Measurements from ENCODE around the gene ACAP3. TPM values are rescaled to one million over a fixed set of nuclear protein-coding genes. Genes with fewer than 3 reads are reported as not detected.

Gene ACAP3
- total and polyA plus RNA-seq, 2 of the 4 experiments (the other 2 are of a cell fraction): 13.3 to 58.2 TPM

- no peak overlapping the region for H3K56ac ChIP-seq (ENCODE audit: extremely low read depth, insufficient read depth, low read length)
- no peaks in the 10 kb centered on the region for H3K27me3 ChIP-seq (ENCODE audit: control insufficient read depth, insufficient read depth, low read length)
- no peaks in the 10 kb centered on the region for H3K9me3 ChIP-seq (ENCODE audit: control insufficient read depth, insufficient read depth, low read length)
- H3K36me3 ChIP-seq (ENCODE audit: control insufficient read depth, insufficient read depth, low read length): peaks cover 2% of the 10 kb centered on the region; the same call in 1 of the 2 replicates
- H3K18ac ChIP-seq (ENCODE audit: low read depth, low read length): no peak overlapping the region
- ATAC-seq (ENCODE audit: low read depth): no peak
- H3K4me2 ChIP-seq (ENCODE audit: low read depth, low read length): no peak overlapping the region
- H2AFZ ChIP-seq (replicated peaks; ENCODE audit: low read length, poor library complexity): no peak overlapping the region
- no peak overlapping the region for H4K8ac ChIP-seq (ENCODE audit: low read depth in 2 of 2, low read length in 2 of 2)
- ChIA-PET CTCF (no interaction called here), POLR2A (ENCODE audit: unreplicated experiment) (no interaction called here)
- no peak overlapping the region for H3K9ac ChIP-seq (ENCODE audit: low read depth, low read length)
- no peak overlapping the region for H3K14ac ChIP-seq (replicated peaks; ENCODE audit: low read depth, low read length)
- H3K4me1 ChIP-seq (ENCODE audit: control insufficient read depth, insufficient read depth, low read length): peaks cover 8% of the 10 kb centered on the region
- dilution Hi-C loops (cut with HindIII; ENCODE audit: low sequenced_read_pairs, unreplicated experiment): no loop called here
- intact Hi-C loops (cut with micrococcal nuclease): no loop called here
- H2BK15ac ChIP-seq (ENCODE audit: low read depth, low read length): no peak overlapping the region
- H3K4me3 ChIP-seq (ENCODE audit: insufficient read depth, low read depth, low read length): no peak overlapping the region
- DNase-seq: no peak
- no peaks in the 10 kb centered on the region for H4K20me1 ChIP-seq (ENCODE audit: insufficient read depth, low read length)
- H3K4ac ChIP-seq (ENCODE audit: low read depth, low read length): no peak overlapping the region
- no peak overlapping the region for H2BK5ac ChIP-seq (ENCODE audit: low read depth, low read length, poor library complexity, severe bottlenecking)
- no TSS peak for BruUV-seq (replicated peaks)
- H2AK9ac ChIP-seq (replicated peaks; ENCODE audit: low read depth, low read length, poor library complexity): no peak overlapping the region
- no peak overlapping the region; the same call in 1 of the 2 replicates for H2AK5ac ChIP-seq (ENCODE audit: low read depth, low read length)
- no peak overlapping the region for H3K23ac ChIP-seq (ENCODE audit: low read depth, low read length)
- H2BK120ac ChIP-seq (ENCODE audit: low read depth, low read length): no peak overlapping the region
- no peaks in the 10 kb centered on the region for H3K79me1 ChIP-seq (ENCODE audit: low read depth in 1 of 2, low read length in 2 of 2)
- H4K91ac ChIP-seq (ENCODE audit: insufficient read depth, low read depth, low read length): no peak overlapping the region
- H3K9me1 ChIP-seq (ENCODE audit: insufficient read depth, low read length): no peaks in the 10 kb centered on the region
- H4K5ac ChIP-seq (ENCODE audit: low read depth, low read length): no peak overlapping the region
- 67 to 80% methylated on average over 1 of the region's 23 CpGs for WGBS, 2 experiments (ENCODE audit: extremely low coverage in 2 of 2, insufficient read length in 1 of 2)
- H2BK20ac ChIP-seq (ENCODE audit: low read depth, low read length): no peak overlapping the region
- TF ChIP-seq MXI1 (IDR thresholded peaks at IDR 0.05; ENCODE audit: borderline replicate concordance, low read depth, low read length): no peak
- no peak for TF ChIP-seq SMC3 (IDR thresholded peaks at IDR 0.05; ENCODE audit: low read depth, low read length)
- TF ChIP-seq CTCF (conservative IDR thresholded peaks at IDR 0.05; ENCODE audit: low read depth, low read length): no peak
- no peak for TF ChIP-seq ELK1 (IDR thresholded peaks at IDR 0.05; ENCODE audit: borderline replicate concordance, low read depth, low read length)
- in situ Hi-C loops (cut with MboI; ENCODE audit: low sequenced_read_pairs): no loop called here
- H3K27ac ChIP-seq (ENCODE audit: insufficient read depth, low read length): no peak overlapping the region
These were observed 62.4 kb downstream of the ACAP3 start for GRCh38 chr1:1245178-1245816.
